ENCODE measurements around the gene TBX5. TPM values are rescaled to one million over a fixed set of nuclear protein-coding genes. Genes with fewer than 3 reads are reported as not detected.

TBX5 gene
- total and polyA plus RNA-seq, 9 of the 15 experiments (the other 6 are each of a cell fraction or from before 2014, with no cell fraction given) = not detected

DNA sequence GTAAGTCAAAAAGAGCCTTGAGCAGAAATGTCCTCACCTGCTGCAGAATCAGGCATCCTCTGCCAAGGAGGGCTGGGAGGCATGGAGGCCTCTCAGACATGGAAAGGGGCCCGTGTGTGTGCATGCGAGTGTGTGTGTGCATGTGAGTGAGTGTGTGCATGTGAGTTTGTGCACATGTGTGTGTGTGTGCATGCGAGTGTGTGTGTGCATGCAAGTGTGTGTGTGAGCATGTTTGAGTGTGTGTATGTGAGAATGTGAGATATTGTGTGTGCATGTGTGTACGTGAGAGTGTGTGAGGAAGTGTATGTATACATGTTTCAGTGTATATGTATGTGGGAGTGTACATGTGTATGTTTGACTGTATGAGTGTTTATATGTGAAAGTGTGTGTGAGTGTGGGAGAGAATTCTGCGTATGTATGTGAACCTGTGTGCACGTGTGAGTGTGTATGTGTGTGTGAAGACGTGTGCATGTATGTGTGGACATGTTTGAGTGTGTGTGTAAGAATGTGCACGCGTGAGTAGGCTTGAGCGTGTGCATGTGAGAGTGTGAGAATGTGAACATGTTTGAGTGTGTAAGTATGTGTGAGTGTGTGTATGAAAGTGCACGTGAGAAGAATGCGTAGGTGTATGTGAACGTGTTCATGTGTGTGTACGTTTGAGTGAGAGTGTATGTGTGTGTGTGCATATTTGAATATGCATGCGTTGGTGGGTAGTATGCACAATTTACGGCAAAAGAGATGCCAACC, 90.8 kb downstream of the TBX5 start:
- WGBS (ENCODE audit: insufficient coverage, low coverage, missing lambda C conversion rate) = under 1% methylated on average over 16 of the region's 16 CpGs
- Histone ChIP-seq H3K4me2 (ENCODE audit: insufficient read depth, low read length) (no peak overlapping the region), H3K27me3 (ENCODE audit: control insufficient read depth in 2 of 2, insufficient read depth in 2 of 2, low read length in 2 of 2) (peaks cover 0 to 15% of the 10 kb centered on the region in 2 experiments; a peak in 3 of 5 replicates), H3K79me2 (ENCODE audit: control insufficient read depth, insufficient read depth, low read length) (no peaks in the 10 kb centered on the region), H3K27ac (ENCODE audit: extremely low read depth, low read depth, low read length) (no peak overlapping the region), H3K9me1 (ENCODE audit: control insufficient read depth, insufficient read depth, low read length) (no peaks in the 10 kb centered on the region), H2AFZ (ENCODE audit: low read depth, low read length) (no peak overlapping the region), H3K9ac (ENCODE audit: insufficient read depth in 1 of 2, low read depth in 2 of 2, low read length in 2 of 2) (no peak overlapping the region), H3K4me1 (replicated peaks in 1 of 2; ENCODE audit: control insufficient read depth in 2 of 2, insufficient read depth in 2 of 2, low read length in 2 of 2) (no peaks in the 10 kb centered on the region), H3K9me3 (replicated peaks; ENCODE audit: control insufficient read depth, insufficient read depth, low read depth, low read length) (no peaks in the 10 kb centered on the region), H4K20me1 (replicated peaks; ENCODE audit: control insufficient read depth, insufficient read depth, low read length) (no peaks in the 10 kb centered on the region; the same call in 1 of the 2 replicates), H3K4me3 (no peak overlapping the region), H3K36me3 (ENCODE audit: control insufficient read depth, insufficient read depth, low read length) (no peaks in the 10 kb centered on the region)
- in situ Hi-C loops (cut with MboI) = no loop called here
- BruUV-seq (replicated peaks) = no TSS peak
- no peak for DNase-seq (ENCODE audit: extremely low read depth in 1 of 4, low spot score in 3 of 4)
- ChIA-PET POLR2A (no interaction called here), CTCF (ENCODE audit: low intra/inter-chr PET ratio) (no interaction called here)
- FAIRE-seq = peak; percentile 6
- ATAC-seq = no peak
- no peak for TF ChIP-seq MED1 (CRISPR knock-in tag; IDR thresholded peaks at IDR 0.05; ENCODE audit: borderline replicate concordance)
- TF ChIP-seq, protein P1, sequence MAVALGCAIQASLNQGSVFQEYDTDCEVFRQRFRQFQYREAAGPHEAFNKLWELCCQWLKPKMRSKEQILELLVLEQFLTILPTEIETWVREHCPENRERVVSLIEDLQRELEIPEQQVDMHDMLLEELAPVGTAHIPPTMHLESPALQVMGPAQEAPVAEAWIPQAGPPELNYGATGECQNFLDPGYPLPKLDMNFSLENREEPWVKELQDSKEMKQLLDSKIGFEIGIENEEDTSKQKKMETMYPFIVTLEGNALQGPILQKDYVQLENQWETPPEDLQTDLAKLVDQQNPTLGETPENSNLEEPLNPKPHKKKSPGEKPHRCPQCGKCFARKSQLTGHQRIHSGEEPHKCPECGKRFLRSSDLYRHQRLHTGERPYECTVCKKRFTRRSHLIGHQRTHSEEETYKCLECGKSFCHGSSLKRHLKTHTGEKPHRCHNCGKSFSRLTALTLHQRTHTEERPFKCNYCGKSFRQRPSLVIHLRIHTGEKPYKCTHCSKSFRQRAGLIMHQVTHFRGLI (CRISPR knock-in tag; IDR thresholded peaks at IDR 0.05) = no peak
- TF ChIP-seq ZKSCAN3 (CRISPR knock-in tag; IDR thresholded peaks at IDR 0.05) = no peak
- TF ChIP-seq TEAD2 (tag; IDR thresholded peaks at IDR 0.05) = no peak
- no peak for TF ChIP-seq BHLHE40 (IDR thresholded peaks at IDR 0.05; ENCODE audit: low read length)
- no peak for TF ChIP-seq RBM34 (IDR thresholded peaks at IDR 0.05; ENCODE audit: borderline replicate concordance, insufficient read depth, low read length)
- TF ChIP-seq RBM25 (IDR thresholded peaks at IDR 0.05; ENCODE audit: low read depth, low read length, severe bottlenecking) = no peak
- TF ChIP-seq ZNF717 (CRISPR knock-in tag; IDR thresholded peaks at IDR 0.05) = no peak
- no peak for TF ChIP-seq ZNF174 (CRISPR knock-in tag; IDR thresholded peaks at IDR 0.05)
- TF ChIP-seq ZNF146 (CRISPR knock-in tag; IDR thresholded peaks at IDR 0.05; ENCODE audit: unreplicated experiment) = no peak
- TF ChIP-seq, protein P2, sequence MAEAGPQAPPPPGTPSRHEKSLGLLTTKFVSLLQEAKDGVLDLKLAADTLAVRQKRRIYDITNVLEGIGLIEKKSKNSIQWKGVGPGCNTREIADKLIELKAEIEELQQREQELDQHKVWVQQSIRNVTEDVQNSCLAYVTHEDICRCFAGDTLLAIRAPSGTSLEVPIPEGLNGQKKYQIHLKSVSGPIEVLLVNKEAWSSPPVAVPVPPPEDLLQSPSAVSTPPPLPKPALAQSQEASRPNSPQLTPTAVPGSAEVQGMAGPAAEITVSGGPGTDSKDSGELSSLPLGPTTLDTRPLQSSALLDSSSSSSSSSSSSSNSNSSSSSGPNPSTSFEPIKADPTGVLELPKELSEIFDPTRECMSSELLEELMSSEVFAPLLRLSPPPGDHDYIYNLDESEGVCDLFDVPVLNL (CRISPR knock-in tag; IDR thresholded peaks at IDR 0.05; ENCODE audit: low read depth) = no peak
- TF ChIP-seq, protein P3, sequence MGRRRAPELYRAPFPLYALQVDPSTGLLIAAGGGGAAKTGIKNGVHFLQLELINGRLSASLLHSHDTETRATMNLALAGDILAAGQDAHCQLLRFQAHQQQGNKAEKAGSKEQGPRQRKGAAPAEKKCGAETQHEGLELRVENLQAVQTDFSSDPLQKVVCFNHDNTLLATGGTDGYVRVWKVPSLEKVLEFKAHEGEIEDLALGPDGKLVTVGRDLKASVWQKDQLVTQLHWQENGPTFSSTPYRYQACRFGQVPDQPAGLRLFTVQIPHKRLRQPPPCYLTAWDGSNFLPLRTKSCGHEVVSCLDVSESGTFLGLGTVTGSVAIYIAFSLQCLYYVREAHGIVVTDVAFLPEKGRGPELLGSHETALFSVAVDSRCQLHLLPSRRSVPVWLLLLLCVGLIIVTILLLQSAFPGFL (CRISPR knock-in tag; IDR thresholded peaks at IDR 0.05) = no peak
- TF ChIP-seq ZNF695 (CRISPR knock-in tag; IDR thresholded peaks at IDR 0.05) = no peak
- no peak for TF ChIP-seq TRIM24 (IDR thresholded peaks at IDR 0.05)
- TF ChIP-seq BMI1 (IDR thresholded peaks at IDR 0.05; ENCODE audit: low read length) = no peak
- no peak for TF ChIP-seq KAT8 (IDR thresholded peaks at IDR 0.05; ENCODE audit: low read depth)
- TF ChIP-seq CHD4 (IDR thresholded peaks at IDR 0.05; ENCODE audit: insufficient read depth, insufficient replicate concordance, low read depth, low read length, poor library complexity, severe bottlenecking) = no peak
- no peak for TF ChIP-seq HLTF (IDR thresholded peaks at IDR 0.05)
- intact Hi-C loops (cut with micrococcal nuclease) = no loop called here
